HAP-1 (cell line): ENCODE data around the gene LAMB1.
"Not testable (repeated sequence)": the region's sequence is repeated elsewhere in the genome, so short reads cannot be mapped to it uniquely, and the experiment has no call there.

Experiments
- DNase-seq, 2 experiments: peaks; one replicate each; pipeline ENCODE4 v3.0.0-alpha.2; 2016 to 2020; ENCODE audit warnings: low spot score in 2 of 2
- H3K27me3 ChIP-seq: fragments of 250-450 bp; sonication (Bioruptor Pico); 2 replicates; pipeline ENCODE4 v1.5.1; 2020; ENCODE audit warnings: low read depth, mild to moderate bottlenecking, moderate library complexity
- H3K36me3 ChIP-seq: fragments of 250-450 bp; sonication (Bioruptor Pico); replicated peaks from 2 replicates; pipeline ENCODE4 v1.5.1; 2020; ENCODE audit warnings: mild to moderate bottlenecking
- H3K4me1 ChIP-seq: fragments of 250-450 bp; sonication (Bioruptor Pico); 2 replicates; pipeline ENCODE4 v1.5.1; 2020; ENCODE audit warnings: mild to moderate bottlenecking
- H3K4me3 ChIP-seq: fragments of 250-450 bp; sonication (Bioruptor Pico); 2 replicates; pipeline ENCODE4 v1.5.1; 2020; ENCODE audit warnings: mild to moderate bottlenecking, moderate library complexity
- H3K9me3 ChIP-seq: fragments of 250-450 bp; sonication (Bioruptor Pico); 2 replicates; pipeline ENCODE4 v1.5.1; 2020; ENCODE audit warnings: mild to moderate bottlenecking, moderate library complexity
- in situ Hi-C: fragments of 300-500 bp; cut with MboI; formaldehyde crosslinking; loops from 3 replicates; pipeline ENCODE4 v1.14.3; 2020; ENCODE audit warnings: low sequenced_read_pairs, inconsistent platforms, mixed read lengths

Gene LAMB1

GRCh38 chr7:108033309-108033708 is 30.3 kb upstream of the LAMB1 start:
- in situ Hi-C loops, H3K9me3 ChIP-seq: not testable (repeated sequence)

GRCh38 chr7:108030516-108030915 is 27.6 kb upstream of the LAMB1 start:
- DNase-seq, result no peak
- Histone ChIP-seq H3K4me3 (no peak overlapping the region), H3K9me3 (no peaks in the 10 kb centered on the region), H3K36me3 (no peaks in the 10 kb centered on the region), H3K27me3 (no peaks in the 10 kb centered on the region), H3K4me1 (no peaks in the 10 kb centered on the region)
- in situ Hi-C loops, result no loop called here

More at GRCh38 chr7:108033309-108033708, 30.3 kb upstream of the LAMB1 start:
- DNase-seq, H3K36me3 ChIP-seq, H3K4me3 ChIP-seq, H3K27me3 ChIP-seq, H3K4me1 ChIP-seq: not testable (repeated sequence)

GRCh38 chr7:108029034-108029433 is 26.1 kb upstream of the LAMB1 start:
- Histone ChIP-seq H3K4me1 (no peaks in the 10 kb centered on the region), H3K9me3 (no peaks in the 10 kb centered on the region), H3K4me3 (no peak overlapping the region), H3K36me3 (no peaks in the 10 kb centered on the region), H3K27me3 (0 out of 2 replicates have a peak, but pooled peaks cover 3% of the 10 kb centered on the region)
- in situ Hi-C loops, result no loop called here
- no peak for DNase-seq

GRCh38 chr7:108028111-108028510 is 25.1 kb upstream of the LAMB1 start:
- in situ Hi-C loops, result no loop called here
- no peak for DNase-seq
- Histone ChIP-seq H3K36me3 (no peaks in the 10 kb centered on the region), H3K9me3 (no peaks in the 10 kb centered on the region), H3K4me3 (no peak overlapping the region), H3K27me3 (0 out of 2 replicates have a peak, but pooled peaks cover 5% of the 10 kb centered on the region), H3K4me1 (no peaks in the 10 kb centered on the region)

- in situ Hi-C loops, result no loop called here
- Histone ChIP-seq H3K4me3 (no peak overlapping the region), H3K9me3 (no peaks in the 10 kb centered on the region), H3K27me3 (peaks cover 8% of the 10 kb centered on the region; the same call in 1 of the 2 replicates), H3K36me3 (no peaks in the 10 kb centered on the region), H3K4me1 (no peaks in the 10 kb centered on the region)
- no peak for DNase-seq
Measured at GRCh38 chr7:108027239-108027638, 24.3 kb upstream of the LAMB1 start.

- no peaks in the 10 kb centered on the region for H3K9me3 ChIP-seq
- no peak for DNase-seq
- peaks cover 8% of the 10 kb centered on the region; the same call in 1 of the 2 replicates for H3K27me3 ChIP-seq
- H3K36me3 ChIP-seq, result no peaks in the 10 kb centered on the region
- no peaks in the 10 kb centered on the region for H3K4me1 ChIP-seq
- in situ Hi-C loops, result no loop called here
- H3K4me3 ChIP-seq, result no peak overlapping the region
Measured at GRCh38 chr7:108026647-108027046, 23.7 kb upstream of the LAMB1 start.

GRCh38 chr7:108026116-108026515 is 23.2 kb upstream of the LAMB1 start:
- in situ Hi-C loops, result no loop called here
- Histone ChIP-seq H3K9me3 (no peaks in the 10 kb centered on the region), H3K27me3 (peaks cover 8% of the 10 kb centered on the region; the same call in 1 of the 2 replicates), H3K4me3 (no peak overlapping the region), H3K4me1 (no peaks in the 10 kb centered on the region), H3K36me3 (no peaks in the 10 kb centered on the region)
- DNase-seq, result no peak

- Histone ChIP-seq H3K4me1 (no peaks in the 10 kb centered on the region), H3K4me3 (no peak overlapping the region), H3K36me3 (no peaks in the 10 kb centered on the region), H3K27me3 (peaks cover 8% of the 10 kb centered on the region; the same call in 1 of the 2 replicates), H3K9me3 (no peaks in the 10 kb centered on the region)
- DNase-seq, result no peak
- in situ Hi-C loops, result no loop called here
Measured at GRCh38 chr7:108024538-108024937, 21.6 kb upstream of the LAMB1 start.

- Histone ChIP-seq H3K4me3 (no peak overlapping the region), H3K36me3 (no peaks in the 10 kb centered on the region), H3K27me3 (peaks cover 8% of the 10 kb centered on the region; the same call in 1 of the 2 replicates), H3K4me1 (peaks cover 4% of the 10 kb centered on the region), H3K9me3 (no peaks in the 10 kb centered on the region)
- in situ Hi-C loops, result no loop called here
- no peak for DNase-seq
Measured at GRCh38 chr7:108020585-108020984, 17.6 kb upstream of the LAMB1 start.

GRCh38 chr7:108018668-108019067 is 15.7 kb upstream of the LAMB1 start:
- in situ Hi-C loops, result no loop called here
- H3K9me3 ChIP-seq, result no peaks in the 10 kb centered on the region
- DNase-seq, result no peak
- no peaks in the 10 kb centered on the region for H3K36me3 ChIP-seq
- no peak overlapping the region for H3K4me3 ChIP-seq
- peaks cover 4% of the 10 kb centered on the region; the same call in 1 of the 2 replicates for H3K27me3 ChIP-seq
- H3K4me1 ChIP-seq, result peaks cover 8% of the 10 kb centered on the region

- Histone ChIP-seq H3K9me3 (no peaks in the 10 kb centered on the region), H3K4me1 (peaks cover 16% of the 10 kb centered on the region), H3K27me3 (peaks cover 2% of the 10 kb centered on the region; the same call in 1 of the 2 replicates), H3K4me3 (no peak overlapping the region), H3K36me3 (no peaks in the 10 kb centered on the region)
- in situ Hi-C loops, result no loop called here
- DNase-seq, result no peak
Measured at GRCh38 chr7:108017776-108018151, 14.8 kb upstream of the LAMB1 start.

- Histone ChIP-seq H3K9me3 (no peaks in the 10 kb centered on the region), H3K4me1 (peaks cover 20% of the 10 kb centered on the region), H3K27me3 (no peaks in the 10 kb centered on the region), H3K36me3 (no peaks in the 10 kb centered on the region), H3K4me3 (no peak overlapping the region)
- DNase-seq, result peak; percentile 37 to 58
- in situ Hi-C loops, result no loop called here
Measured at GRCh38 chr7:108016841-108017775, 14.1 kb upstream of the LAMB1 start.

- no peaks in the 10 kb centered on the region for H3K27me3 ChIP-seq
- DNase-seq, result no peak
Measured at GRCh38 chr7:108015740-108016139, 12.8 kb upstream of the LAMB1 start.

More at GRCh38 chr7:108015740-108016139, 12.8 kb upstream of the LAMB1 start:
- Histone ChIP-seq H3K4me3 (no peak overlapping the region), H3K36me3 (no peaks in the 10 kb centered on the region), H3K9me3 (no peaks in the 10 kb centered on the region), H3K4me1 (peaks cover 20% of the 10 kb centered on the region)
- in situ Hi-C loops, result no loop called here
